ENCODE measurements around the gene GPRIN2.
"Not testable (repeated sequence)": the region's sequence is repeated elsewhere in the genome, so short reads cannot be mapped to it uniquely, and the experiment has no call there.

DNA sequence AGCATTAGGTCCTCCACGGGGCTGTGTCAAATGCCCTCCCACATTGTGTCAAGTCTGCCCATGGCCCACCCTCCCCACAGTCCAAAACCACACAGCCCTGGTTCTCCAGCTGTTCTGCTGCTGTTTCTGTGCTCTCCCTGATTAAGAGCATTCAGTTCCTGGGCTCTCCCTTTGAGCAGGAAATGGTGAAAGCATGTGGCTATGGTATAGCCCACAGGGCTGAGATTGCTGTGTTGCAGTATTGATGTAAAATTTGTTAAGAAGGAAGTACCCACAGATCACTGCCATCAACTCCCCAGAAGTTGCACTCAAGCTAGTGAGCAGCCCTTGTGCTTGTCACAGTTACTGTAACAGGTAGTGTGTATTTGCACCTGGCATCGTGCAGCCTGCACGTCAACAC lies 31.8 kb upstream of the GPRIN2 start:
- TF ChIP-seq POLR2AphosphoS5, POLR2A (IDR thresholded peaks at IDR 0.05): not testable (repeated sequence)
